GM15510 (cell line): Measurements from ENCODE around the gene CSGALNACT2.

ENCODE experiments used
- POLR2A ChIP-seq: IDR thresholded peaks from 3 replicates; pipeline ENCODE4 v1.6.1; 2011; ENCODE audit warnings: borderline replicate concordance; ENCODE audit not compliant: insufficient read length; ENCODE audit errors: extremely low read depth

The CSGALNACT2 gene

GRCh38 chr10:43214071-43214955 lies 76.1 kb downstream of the CSGALNACT2 start:
- TF ChIP-seq POLR2A, result no peak

GRCh38 chr10:43214956-43215561 lies 76.8 kb downstream of the CSGALNACT2 start:
- no peak for TF ChIP-seq POLR2A

GRCh38 chr10:43215758-43216455 lies 77.7 kb downstream of the CSGALNACT2 start:
- no peak for TF ChIP-seq POLR2A

GRCh38 chr10:43216931-43217562 lies 78.8 kb downstream of the CSGALNACT2 start:
- no peak for TF ChIP-seq POLR2A

- no peak for TF ChIP-seq POLR2A
These were observed 79.4 kb downstream of the CSGALNACT2 start for GRCh38 chr10:43217563-43218205.

GRCh38 chr10:43218206-43218950 lies 80.1 kb downstream of the CSGALNACT2 start:
- no peak for TF ChIP-seq POLR2A

GRCh38 chr10:43218951-43219837 lies 80.9 kb downstream of the CSGALNACT2 start:
- TF ChIP-seq POLR2A, result no peak

GRCh38 chr10:43219848-43220247 lies 81.6 kb downstream of the CSGALNACT2 start:
- TF ChIP-seq POLR2A, result no peak

- TF ChIP-seq POLR2A, result no peak
These were observed 82.6 kb downstream of the CSGALNACT2 start for GRCh38 chr10:43220657-43221418.

- TF ChIP-seq POLR2A, result no peak
These were observed 83.4 kb downstream of the CSGALNACT2 start for GRCh38 chr10:43221419-43222209.

GRCh38 chr10:43222210-43222720 lies 84.0 kb downstream of the CSGALNACT2 start:
- no peak for TF ChIP-seq POLR2A
